Measurements from ENCODE around the gene MSLN. TPM values are rescaled to one million over a fixed set of nuclear protein-coding genes. Genes with fewer than 3 reads are reported as not detected.
"Not testable (repeated sequence)": the region's sequence is repeated elsewhere in the genome, so short reads cannot be mapped to it uniquely, and the experiment has no call there.

MSLN gene
- total RNA-seq, 1 donor from 2014 or later: 0.50 TPM

DNA sequence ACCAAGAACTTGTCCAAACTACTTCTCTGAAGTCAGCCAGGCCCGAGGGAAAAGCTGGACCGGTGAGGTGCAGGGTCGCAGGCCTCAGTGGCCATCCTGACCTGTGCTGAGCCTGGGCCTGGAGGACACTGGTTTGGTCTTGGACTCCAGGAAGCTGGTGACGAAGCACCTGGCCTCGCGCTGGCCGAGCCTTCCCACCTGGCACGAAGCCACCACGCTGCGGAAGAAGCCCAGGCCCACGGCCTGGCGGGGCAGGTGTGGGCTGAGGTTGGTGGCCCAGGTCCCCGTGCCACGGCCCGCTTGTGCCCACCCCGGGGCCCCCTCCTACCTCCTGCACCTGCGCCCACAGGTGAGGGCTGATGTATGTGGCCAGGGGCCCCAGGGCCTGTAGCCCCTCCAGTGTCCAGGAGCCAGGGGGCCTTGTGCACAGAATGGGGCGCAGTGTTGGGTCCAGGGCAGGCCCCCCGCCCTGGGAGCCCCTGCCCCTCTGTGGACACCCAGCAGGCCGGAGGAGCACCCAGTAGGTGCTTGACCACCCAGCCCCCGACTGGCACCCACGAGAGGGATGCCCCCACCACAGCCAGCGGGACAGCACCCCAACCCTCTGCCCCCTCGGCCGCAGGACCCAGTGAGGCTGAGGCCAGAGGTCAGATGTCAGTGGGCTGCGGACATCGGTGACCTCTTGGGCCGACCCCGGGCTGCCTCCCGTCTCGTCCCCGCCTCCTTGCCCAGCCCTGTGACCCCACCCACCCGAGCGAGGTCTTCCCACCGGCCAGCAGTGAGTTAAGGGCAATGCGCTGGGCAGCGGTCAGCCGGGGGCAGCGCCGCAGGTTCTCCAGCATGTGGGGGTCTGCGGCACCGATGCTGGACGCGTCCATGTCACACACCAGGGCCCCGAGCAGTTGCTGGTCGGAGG lies 13.8 kb downstream of the MSLN start:
- DNase-seq (ENCODE audit: low spot score, unreplicated experiment): no peak
- Mint-ChIP-seq H3K27me3 (peaks cover 4% of the 10 kb centered on the region), H3K4me1 (ENCODE audit: low read depth) (no peaks in the 10 kb centered on the region), H3K9me3 (ENCODE audit: low read depth) (no peaks in the 10 kb centered on the region), H3K4me3 (ENCODE audit: low read depth) (no peak overlapping the region), H3K36me3 (ENCODE audit: insufficient read depth) (no peaks in the 10 kb centered on the region), H3K27ac (no peak overlapping the region)
- TF ChIP-seq CTCF (IDR thresholded peaks at IDR 0.05; ENCODE audit: unreplicated experiment): no peak

DNA sequence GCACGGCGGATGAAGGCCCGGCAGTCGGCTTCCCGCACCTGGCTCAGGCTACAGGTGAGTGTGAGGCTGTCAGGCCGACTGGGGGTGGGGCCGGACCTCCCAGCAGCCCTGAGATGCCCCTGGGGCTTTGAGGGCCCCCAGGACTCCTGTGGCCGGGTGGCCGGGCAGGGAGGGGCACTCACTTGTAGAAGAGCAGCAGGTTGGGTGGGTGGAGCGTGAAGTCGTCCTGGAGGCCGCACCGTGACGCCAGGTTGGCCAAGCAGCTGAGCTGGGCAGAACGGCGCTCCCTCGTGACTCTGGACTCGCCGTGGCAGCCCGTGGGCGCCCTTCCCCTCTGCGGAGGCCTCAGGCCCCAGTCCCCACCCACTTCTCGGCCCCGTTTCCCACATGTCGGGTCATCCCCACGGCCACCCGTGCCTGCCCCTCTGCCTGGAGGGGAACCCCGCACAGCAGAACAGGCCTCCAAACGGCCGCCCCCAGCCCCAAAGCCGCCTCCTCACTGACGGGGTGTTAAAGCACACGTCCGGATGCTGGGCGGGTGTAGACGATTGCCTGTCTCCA lies 14.8 kb downstream of the MSLN start:
- no peaks in the 10 kb centered on the region for H3K4me1 Mint-ChIP-seq (ENCODE audit: low read depth)
- H3K27ac Mint-ChIP-seq: no peak overlapping the region
- H3K4me3 Mint-ChIP-seq (ENCODE audit: low read depth): no peak overlapping the region
- TF ChIP-seq CTCF (IDR thresholded peaks at IDR 0.05; ENCODE audit: unreplicated experiment): no peak
- H3K9me3 Mint-ChIP-seq (ENCODE audit: low read depth): no peaks in the 10 kb centered on the region
- DNase-seq (ENCODE audit: low spot score, unreplicated experiment): no peak
- H3K36me3 Mint-ChIP-seq (ENCODE audit: insufficient read depth): no peaks in the 10 kb centered on the region
- H3K27me3 Mint-ChIP-seq: peaks cover 5% of the 10 kb centered on the region

- H3K36me3 Mint-ChIP-seq (ENCODE audit: insufficient read depth); H3K4me1 Mint-ChIP-seq (ENCODE audit: low read depth); H3K9me3 Mint-ChIP-seq (ENCODE audit: low read depth); H3K27ac Mint-ChIP-seq; H3K4me3 Mint-ChIP-seq (ENCODE audit: low read depth); DNase-seq (ENCODE audit: low spot score, unreplicated experiment): not testable (repeated sequence)
- H3K27me3 Mint-ChIP-seq: peaks cover 11% of the 10 kb centered on the region
Observed at GRCh38 chr16:776298-776697, 15.8 kb downstream of the MSLN start.

DNA sequence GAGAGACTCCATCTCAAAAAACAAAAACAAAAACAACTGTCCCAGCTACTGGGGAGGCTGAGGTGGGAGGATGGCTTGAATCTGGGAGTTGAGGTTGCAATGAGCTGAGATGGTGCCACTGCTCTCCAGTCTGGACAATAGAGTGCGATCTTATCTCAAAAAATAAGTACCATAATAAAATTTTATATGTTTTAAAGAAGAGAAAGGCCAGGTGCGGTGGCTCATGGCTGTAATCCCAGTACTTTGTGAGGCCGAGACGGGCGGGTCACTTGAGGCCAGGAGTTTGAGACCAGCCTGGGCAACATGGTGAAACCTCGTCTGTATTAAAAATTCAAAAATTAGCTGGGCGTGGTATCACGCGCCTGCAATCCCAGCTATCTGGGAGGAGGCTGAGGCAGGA lies 16.3 kb downstream of the MSLN start:
- DNase-seq (ENCODE audit: low spot score, unreplicated experiment): no peak
- no peak for TF ChIP-seq CTCF (IDR thresholded peaks at IDR 0.05; ENCODE audit: unreplicated experiment)
- Mint-ChIP-seq H3K27me3 (peaks cover 11% of the 10 kb centered on the region), H3K4me1 (ENCODE audit: low read depth) (no peaks in the 10 kb centered on the region), H3K4me3 (ENCODE audit: low read depth) (no peak overlapping the region), H3K9me3 (ENCODE audit: low read depth) (no peaks in the 10 kb centered on the region), H3K27ac (no peak overlapping the region), H3K36me3 (ENCODE audit: insufficient read depth) (no peaks in the 10 kb centered on the region)

GRCh38 chr16:777826-778225 lies 17.3 kb downstream of the MSLN start:
- Mint-ChIP-seq H3K36me3 (ENCODE audit: insufficient read depth) (no peaks in the 10 kb centered on the region), H3K9me3 (ENCODE audit: low read depth) (no peaks in the 10 kb centered on the region), H3K27me3 (peaks cover 11% of the 10 kb centered on the region), H3K27ac (peak overlapping the region; percentile 60), H3K4me1 (ENCODE audit: low read depth) (no peaks in the 10 kb centered on the region), H3K4me3 (ENCODE audit: low read depth) (no peak overlapping the region)
- no peak for TF ChIP-seq CTCF (IDR thresholded peaks at IDR 0.05; ENCODE audit: unreplicated experiment)
- no peak for DNase-seq (ENCODE audit: low spot score, unreplicated experiment)

All from progenitor cell of endocrine pancreas (in vitro differentiated cells).